Gastrocnemius medialis (tissue), 4 donors: ENCODE measurements around the gene PRELP. TPM values are rescaled to one million over a fixed set of nuclear protein-coding genes. Genes with fewer than 3 reads are reported as not detected.
A peak's percentile ranks its signal among the peaks of the same experiment; 100 is the strongest.

Source experiments
- ATAC-seq, 2 donors: fragments of 150-250 bp; one replicate each; pipeline ENCODE4 v1.9.1; 2016
- DNase-seq, 2 donors: peaks; one replicate each; pipeline ENCODE4 v3.0.0-alpha.2; 2019
- H3K27ac ChIP-seq, 4 donors: fragments of 200-600 bp; sonication (generic); 1 replicate in 1 of 4; 2 replicates in 3 of 4; pipeline ENCODE4 v1.5.1; 2016 to 2018; ENCODE audit warnings: mild to moderate bottlenecking in 2 of 4, moderate library complexity in 1 of 4
- H3K27me3 ChIP-seq, 3 donors: fragments of 200-600 bp; sonication (generic) in 2 of 3; 1 replicate in 1 of 3; 2 replicates in 2 of 3; pipeline versions ENCODE4 v1.5.1 to v1.6.0; 2016 to 2019; ENCODE audit warnings: mild to moderate bottlenecking in 1 of 3, moderate library complexity in 1 of 3
- H3K36me3 ChIP-seq, 2 donors: fragments of 200-600 bp; sonication (generic) in 1 of 2; one replicate each; pipeline ENCODE4 v1.5.1; 2017 to 2018
- H3K4me1 ChIP-seq, 2 donors: fragments of 200-600 bp; sonication (generic) in 1 of 2; one replicate each; pipeline ENCODE4 v1.5.1; 2016 to 2017; ENCODE audit warnings: mild to moderate bottlenecking in 2 of 2
- H3K4me3 ChIP-seq, 4 donors: fragments of 200-600 bp; sonication (generic) in 3 of 4; 1 replicate in 1 of 4; 2 replicates in 3 of 4; pipeline ENCODE4 v1.5.1; 2016 to 2019; ENCODE audit warnings: mild to moderate bottlenecking in 2 of 4
- H3K9me3 ChIP-seq, 3 donors: fragments of 200-600 bp; sonication (generic) in 2 of 3; 1 replicate in 1 of 3; 2 replicates in 2 of 3; pipeline ENCODE4 v1.5.1; 2016 to 2019
- POLR2A ChIP-seq, 2 donors: fragments of 450-650 bp; IDR thresholded peaks; one replicate each; pipeline ENCODE4 v1.6.1; 2017; ENCODE audit warnings: antibody characterized with exemption in 2 of 2, mild to moderate bottlenecking in 2 of 2, moderate library complexity in 2 of 2
- in situ Hi-C, 4 donors: fragments of 200-750 bp; cut with MboI; loops; one replicate each; pipeline versions ENCODE4 v1.15.0 to v1.8.0; 2017; ENCODE audit warnings: low sequenced_read_pairs in 4 of 4
- intact Hi-C: fragments of 100-400 bp; cut with DNase I; formaldehyde crosslinking; loops from one replicate; pipeline ENCODE4 v1.15.1; 2023; ENCODE audit warnings: low total_unique reads
- total RNA-seq, 4 donors: library from RNA; depleted of rRNA; stranded (reverse); fragments of >200 nt; gene quantifications; one replicate each; pipeline versions ENCODE4 v1.1.0 to v1.2.3, GENCODE V29; 2016
- TF ChIP-seq, protein P1 (sequence below), 5 experiments: fragments of 450-650 bp in 3 of 5; fragments of 200-600 bp in 2 of 5; sonication (generic) in 2 of 5; IDR thresholded peaks in 4 of 5; conservative IDR thresholded peaks in 1 of 5; 1 replicate in 4 of 5; 2 replicates in 1 of 5; pipeline ENCODE4 v1.5.1; 2016 to 2019; ENCODE audit warnings: antibody characterized with exemption in 5 of 5, mild to moderate bottlenecking in 3 of 5, moderate library complexity in 3 of 5

PRELP gene
- total RNA-seq, 4 donors from 2014 or later, result 12.2 to 32.6 (median 16.9) TPM

DNA sequence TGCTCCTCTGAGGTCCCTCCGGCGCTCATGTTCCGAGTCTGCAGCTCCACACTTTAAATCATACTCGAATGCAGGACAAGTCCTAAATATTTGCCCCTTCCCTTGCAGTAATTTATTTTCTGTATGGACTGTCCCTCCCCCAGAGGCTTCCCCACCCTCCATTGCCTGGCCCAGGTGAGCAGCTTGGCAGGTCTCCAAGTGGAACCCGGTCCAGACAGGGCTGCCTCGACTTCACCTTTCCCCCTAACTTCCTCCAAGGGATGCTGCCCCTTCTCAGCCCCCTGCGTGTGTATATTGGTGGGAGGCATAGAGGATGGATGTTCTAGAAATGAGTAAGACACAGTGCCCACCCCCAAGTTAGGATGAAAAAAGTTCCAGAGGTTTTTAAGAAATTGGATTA, 12.9 kb downstream of the PRELP start:
- in situ Hi-C loops, result loop anchor here (5.0 to 10.0 kb wide), 5 partner anchors 144 to 216 kb away; no protein-coding TSS in a partner anchor
- intact Hi-C loops, result loop anchor here (5.0 kb wide), 1 partner anchor 46 kb away; no protein-coding TSS in a partner anchor
- DNase-seq (no peak), ATAC-seq (no peak)
- Histone ChIP-seq H3K4me1 (no peaks in the 10 kb centered on the region), H3K27ac (peak overlapping the region in 1 of 4 donors; percentile 60), H3K27me3 (no peaks in the 10 kb centered on the region), H3K4me3 (no peak overlapping the region), H3K36me3 (no peaks in the 10 kb centered on the region), H3K9me3 (no peaks in the 10 kb centered on the region)
- TF ChIP-seq, protein P1, sequence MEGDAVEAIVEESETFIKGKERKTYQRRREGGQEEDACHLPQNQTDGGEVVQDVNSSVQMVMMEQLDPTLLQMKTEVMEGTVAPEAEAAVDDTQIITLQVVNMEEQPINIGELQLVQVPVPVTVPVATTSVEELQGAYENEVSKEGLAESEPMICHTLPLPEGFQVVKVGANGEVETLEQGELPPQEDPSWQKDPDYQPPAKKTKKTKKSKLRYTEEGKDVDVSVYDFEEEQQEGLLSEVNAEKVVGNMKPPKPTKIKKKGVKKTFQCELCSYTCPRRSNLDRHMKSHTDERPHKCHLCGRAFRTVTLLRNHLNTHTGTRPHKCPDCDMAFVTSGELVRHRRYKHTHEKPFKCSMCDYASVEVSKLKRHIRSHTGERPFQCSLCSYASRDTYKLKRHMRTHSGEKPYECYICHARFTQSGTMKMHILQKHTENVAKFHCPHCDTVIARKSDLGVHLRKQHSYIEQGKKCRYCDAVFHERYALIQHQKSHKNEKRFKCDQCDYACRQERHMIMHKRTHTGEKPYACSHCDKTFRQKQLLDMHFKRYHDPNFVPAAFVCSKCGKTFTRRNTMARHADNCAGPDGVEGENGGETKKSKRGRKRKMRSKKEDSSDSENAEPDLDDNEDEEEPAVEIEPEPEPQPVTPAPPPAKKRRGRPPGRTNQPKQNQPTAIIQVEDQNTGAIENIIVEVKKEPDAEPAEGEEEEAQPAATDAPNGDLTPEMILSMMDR (IDR thresholded peaks at IDR 0.05 in 4 of 5, conservative IDR thresholded peaks at IDR 0.05 in 1 of 5), result no peak
- TF ChIP-seq POLR2A (IDR thresholded peaks at IDR 0.05), result no peak

DNA sequence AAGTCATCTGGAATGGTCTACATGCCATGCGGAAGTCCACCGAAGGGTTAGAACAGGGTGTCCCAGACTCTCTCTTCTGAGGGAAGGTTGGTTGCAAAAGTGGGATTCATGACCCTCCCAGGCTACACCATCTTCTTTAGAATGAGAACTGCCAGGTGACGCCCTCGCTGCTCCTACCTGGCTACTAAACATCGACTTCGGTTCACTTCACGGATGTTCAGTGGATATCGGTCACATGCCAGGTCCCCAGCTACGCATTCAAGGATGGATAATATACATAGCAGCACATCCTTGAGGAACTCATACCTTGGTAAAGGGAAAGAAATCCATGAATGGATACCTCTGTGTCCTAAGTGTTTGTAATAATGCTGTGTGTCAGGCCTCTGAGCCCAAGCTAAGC, 15.0 kb downstream of the PRELP start:
- Histone ChIP-seq H3K4me1 (no peaks in the 10 kb centered on the region), H3K9me3 (no peaks in the 10 kb centered on the region), H3K27ac (no peak overlapping the region), H3K4me3 (no peak overlapping the region), H3K36me3 (no peaks in the 10 kb centered on the region), H3K27me3 (no peaks in the 10 kb centered on the region)
- ATAC-seq, result no peak
- intact Hi-C loops, result no loop called here
- TF ChIP-seq, protein P1 (IDR thresholded peaks at IDR 0.05 in 4 of 5, conservative IDR thresholded peaks at IDR 0.05 in 1 of 5), result no peak
- no peak for TF ChIP-seq POLR2A (IDR thresholded peaks at IDR 0.05)
- DNase-seq, result no peak
- in situ Hi-C loops, result no loop called here

DNA sequence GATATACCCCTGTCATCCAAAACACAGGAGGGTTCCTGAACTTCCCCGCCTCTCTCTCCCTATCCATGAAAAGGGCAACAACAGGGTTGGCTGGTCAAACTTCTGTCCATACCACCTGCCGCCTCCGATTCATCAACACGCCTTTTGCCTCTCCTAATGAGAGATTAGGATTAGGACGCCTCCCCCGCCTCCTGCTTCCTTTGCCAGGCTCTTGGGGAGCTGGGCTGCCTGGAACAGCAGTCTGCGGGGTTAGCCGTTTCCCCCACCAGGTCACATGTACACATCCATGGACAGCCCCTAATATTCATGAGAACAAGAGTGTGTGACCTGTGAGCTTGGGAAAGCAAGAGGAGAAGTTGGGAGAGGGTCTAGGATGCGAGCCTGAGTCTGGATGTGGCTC, 16.1 kb downstream of the PRELP start:
- Histone ChIP-seq H3K4me3 (no peak overlapping the region), H3K4me1 (no peaks in the 10 kb centered on the region), H3K36me3 (no peaks in the 10 kb centered on the region), H3K27me3 (no peaks in the 10 kb centered on the region), H3K27ac (no peak overlapping the region), H3K9me3 (no peaks in the 10 kb centered on the region)
- intact Hi-C loops, result no loop called here
- ATAC-seq (no peak), DNase-seq (no peak)
- in situ Hi-C loops, result no loop called here
- TF ChIP-seq, protein P1 (IDR thresholded peaks at IDR 0.05 in 4 of 5, conservative IDR thresholded peaks at IDR 0.05 in 1 of 5), result no peak
- TF ChIP-seq POLR2A (IDR thresholded peaks at IDR 0.05), result no peak

DNA sequence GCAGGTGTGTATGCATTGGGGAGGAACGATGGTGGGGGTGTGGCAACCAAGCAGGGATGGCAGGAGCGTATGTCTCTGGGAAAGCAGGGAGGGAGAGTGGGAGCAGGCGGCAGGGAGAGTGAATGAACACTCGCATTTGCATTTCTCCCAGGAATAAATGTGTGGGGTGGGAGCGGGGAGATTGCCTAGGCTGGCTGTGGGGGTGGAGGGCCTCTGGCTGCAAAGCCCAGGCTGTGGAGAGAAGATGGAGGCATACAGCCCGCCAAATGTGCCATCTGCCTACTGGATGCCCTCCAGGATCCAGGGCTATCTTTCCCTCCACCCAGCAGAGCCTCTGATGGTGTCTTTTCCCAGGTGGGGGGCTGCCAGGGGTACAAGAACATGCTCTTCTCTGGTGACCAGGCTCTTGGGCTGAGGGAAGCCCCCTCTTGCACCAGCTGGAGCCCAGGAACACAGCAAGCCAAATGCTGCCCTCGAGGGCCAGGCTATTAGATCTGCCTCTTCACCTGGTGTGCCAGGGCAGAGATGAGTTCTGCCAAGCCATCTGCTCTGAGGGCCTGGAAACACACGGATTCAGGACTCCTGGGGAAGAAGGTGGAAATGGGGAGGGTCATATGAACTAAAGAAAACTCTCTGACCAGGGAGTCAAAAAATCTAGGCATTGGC, 16.6 kb downstream of the PRELP start:
- H3K27ac ChIP-seq, result no peak overlapping the region
- no peak for TF ChIP-seq POLR2A (IDR thresholded peaks at IDR 0.05)
- TF ChIP-seq, protein P1 (IDR thresholded peaks at IDR 0.05 in 4 of 5, conservative IDR thresholded peaks at IDR 0.05 in 1 of 5), result no peak
- intact Hi-C loops, result no loop called here
- H3K4me3 ChIP-seq, result no peak overlapping the region
- no peaks in the 10 kb centered on the region for H3K27me3 ChIP-seq
- H3K9me3 ChIP-seq, result no peaks in the 10 kb centered on the region
- no peak for ATAC-seq
- in situ Hi-C loops, result no loop called here
- no peak for DNase-seq
- H3K36me3 ChIP-seq, result no peaks in the 10 kb centered on the region
- no peaks in the 10 kb centered on the region for H3K4me1 ChIP-seq

DNA sequence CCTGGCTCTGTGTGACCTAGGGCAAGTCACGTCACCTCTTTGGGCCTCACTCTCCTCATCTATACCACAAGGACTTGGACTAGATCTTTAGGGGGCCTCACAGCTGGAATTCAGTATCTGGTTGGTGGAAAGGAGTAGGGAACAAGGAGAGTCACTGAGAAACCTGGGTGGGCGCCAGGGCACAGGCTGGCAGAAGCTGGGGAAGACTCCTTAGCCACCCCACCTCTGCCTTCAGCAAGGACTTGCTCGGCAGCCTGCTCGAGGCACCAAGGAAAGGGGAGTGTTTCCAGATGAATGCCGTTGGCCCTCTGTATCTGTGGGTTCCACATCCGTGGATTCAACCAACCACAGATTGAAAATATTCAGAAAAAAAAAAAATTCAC, 17.1 kb downstream of the PRELP start:
- ATAC-seq (no peak), DNase-seq (no peak)
- Histone ChIP-seq H3K9me3 (no peaks in the 10 kb centered on the region), H3K36me3 (no peaks in the 10 kb centered on the region), H3K27me3 (no peaks in the 10 kb centered on the region), H3K4me1 (no peaks in the 10 kb centered on the region), H3K4me3 (no peak overlapping the region), H3K27ac (no peak overlapping the region)
- TF ChIP-seq, protein P1 (IDR thresholded peaks at IDR 0.05 in 4 of 5, conservative IDR thresholded peaks at IDR 0.05 in 1 of 5), result no peak
- no peak for TF ChIP-seq POLR2A (IDR thresholded peaks at IDR 0.05)
- intact Hi-C loops, result no loop called here
- in situ Hi-C loops, result no loop called here
